GM12878 (cell line): ENCODE data around the gene HSD17B2.

ENCODE experiments used
- BCL11A ChIP-seq: IDR thresholded peaks from 2 replicates; pipeline ENCODE4 v1.6.1; 2011; ENCODE audit warnings: low read depth, low read length
- CREB1 ChIP-seq: IDR thresholded peaks from 2 replicates; pipeline ENCODE4 v1.6.1; 2012; ENCODE audit warnings: low read depth, mild to moderate bottlenecking, inconsistent platforms
- CTCF ChIP-seq, 3 experiments: IDR thresholded peaks in 2 of 3; conservative IDR thresholded peaks in 1 of 3; 2 replicates each; pipeline ENCODE4 v1.5.1; 2011; ENCODE audit warnings: low read depth in 3 of 3, low read length in 3 of 3, mild to moderate bottlenecking in 3 of 3, control low read depth in 2 of 3, moderate library complexity in 2 of 3, inconsistent platforms in 1 of 3, mixed read lengths in 1 of 3; ENCODE audit not compliant: control insufficient read depth in 2 of 3, insufficient read depth in 1 of 3; ENCODE audit errors: extremely low read depth in 1 of 3
- MTA3 ChIP-seq: IDR thresholded peaks from 2 replicates; pipeline ENCODE4 v1.6.1; 2012; ENCODE audit warnings: low read length, inconsistent platforms, borderline replicate concordance
- RAD21 ChIP-seq: IDR thresholded peaks from 2 replicates; pipeline ENCODE4 v1.6.1; 2011; ENCODE audit warnings: mild to moderate bottlenecking, low read depth, low read length, moderate library complexity; ENCODE audit not compliant: insufficient read depth

DNA sequence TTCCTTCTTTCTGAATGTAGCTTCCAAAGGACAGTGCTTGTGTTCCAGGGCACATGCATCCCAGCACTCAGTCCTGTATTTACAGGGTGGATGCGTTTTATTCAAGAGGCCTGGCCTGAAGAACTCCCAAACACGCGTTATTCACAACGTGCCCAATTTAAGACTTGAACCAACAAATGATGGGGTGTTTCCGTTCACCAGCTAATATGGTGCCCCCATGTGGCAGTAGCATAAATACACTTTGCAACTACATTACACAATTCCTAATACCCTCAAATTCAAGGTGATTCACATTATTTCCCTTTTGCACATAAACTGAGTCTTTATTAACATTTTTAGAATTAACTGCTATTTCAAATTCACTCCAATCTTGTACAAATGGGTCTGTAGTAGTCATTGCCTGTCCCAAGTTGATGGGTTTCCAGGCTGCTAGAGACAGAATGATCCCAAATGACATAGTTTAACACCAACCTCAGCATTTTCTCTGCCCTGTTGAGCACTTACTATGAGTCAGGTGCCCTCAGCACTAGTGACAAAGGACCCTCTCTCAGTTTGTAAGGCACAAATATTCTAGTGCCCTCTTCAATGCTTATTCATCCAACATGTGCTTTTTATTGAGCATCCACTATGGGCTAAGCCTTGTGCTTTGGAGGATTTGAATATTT, 26.9 kb downstream of the HSD17B2 start:
- no peak for TF ChIP-seq CREB1
- no peak for TF ChIP-seq MTA3
- peak; percentile 48 to 59 (median 52) for TF ChIP-seq CTCF (IDR thresholded peaks at IDR 0.05 in 2 of 3, conservative IDR thresholded peaks at IDR 0.05 in 1 of 3; ENCODE audit: control insufficient read depth in 2 of 3, extremely low read depth in 1 of 3, insufficient read depth in 1 of 3, low read depth in 3 of 3, low read length in 3 of 3)
- TF ChIP-seq RAD21 = peak; percentile 36; the same call in 1 of the 2 replicates
- TF ChIP-seq BCL11A = no peak
